A549 (cell line): ENCODE measurements around the gene AP1M1. TPM values are rescaled to one million over a fixed set of nuclear protein-coding genes. Genes with fewer than 3 reads are reported as not detected.

Experiments used
- ATAC-seq, 2 experiments: fragments of 200-7000 bp in 1 of 2; fragments of >200 bp in 1 of 2; cut with Nextera tagmentation in 1 of 2; cut with Tn5 transposase in 1 of 2; 3 replicates each; pipeline versions ENCODE4 v1.8.0 to v1.9.1; 2018 to 2020; ENCODE audit warnings: mild to moderate bottlenecking in 1 of 2, moderate library complexity in 1 of 2
- CTCF ChIA-PET: fragments of 300-600 bp; sonication (Branson Sonifier 250); formaldehyde crosslinking; extraction: SDS; loops from one replicate; lab custom pipeline; 2021; ENCODE audit warnings: antibody characterized with exemption, inconsistent platforms; lab: Yijun Ruan, JAX
- POLR2A ChIA-PET: fragments of 350-600 bp; formaldehyde crosslinking; extraction: SDS; loops from one replicate; lab custom pipeline; 2021; ENCODE audit warnings: antibody characterized with exemption, inconsistent platforms; lab: Yijun Ruan, JAX
- DNase-seq, 2 experiments: peaks; one replicate each; pipeline versions ENCODE4 v3.0.0 to v3.0.0-alpha.2; 2011 to 2016; ENCODE audit warnings: low read depth in 1 of 2, low spot score in 1 of 2
- FAIRE-seq: peaks from 2 replicates; lab custom pipeline; 2011; peaks lifted over from hg19 to GRCh38; lab: Jason Lieb, UNC
- H3K27ac ChIP-seq, 2 experiments: fragments of >200 bp; sonication (Bioruptor Twin); formaldehyde crosslinking; 3 replicates each; pipeline ENCODE4 v1.5.1; 2016 to 2017
- H3K4me1 ChIP-seq: fragments of >200 bp; sonication (Bioruptor Twin); formaldehyde crosslinking; 3 replicates; pipeline ENCODE4 v1.6.1; 2016
- H3K4me2 ChIP-seq: fragments of >200 bp; sonication (Bioruptor Twin); formaldehyde crosslinking; 3 replicates; pipeline ENCODE4 v1.6.1; 2016
- H3K4me3 ChIP-seq: fragments of >200 bp; sonication (Bioruptor Twin); formaldehyde crosslinking; 3 replicates; pipeline ENCODE4 v1.5.1; 2016
- H3K9me3 ChIP-seq: fragments of >200 bp; sonication (Bioruptor Twin); formaldehyde crosslinking; 3 replicates; pipeline ENCODE4 v1.6.1; 2016
- ATOH8 ChIP-seq: fragments of 250-450 bp; sonication (Bioruptor Pico); IDR thresholded peaks from 2 replicates; pipeline ENCODE4 v1.5.0; 2020; ENCODE audit warnings: low read depth, mild to moderate bottlenecking, moderate library complexity
- CBX8 ChIP-seq: fragments of 200-600 bp; sonication (generic); IDR thresholded peaks from 2 replicates; pipeline ENCODE4 v1.6.1; 2016
- CEBPB ChIP-seq, 2 experiments: fragments of >200 bp in 1 of 2; sonication (Bioruptor Twin) in 1 of 2; formaldehyde crosslinking in 1 of 2; IDR thresholded peaks; 2 replicates each; pipeline ENCODE4 v1.6.1; 2012 to 2016
- CHD4 ChIP-seq: fragments of 200-600 bp; sonication (generic); IDR thresholded peaks from 2 replicates; pipeline ENCODE4 v1.6.1; 2016; ENCODE audit warnings: antibody characterized with exemption, mild to moderate bottlenecking, borderline replicate concordance
- CTCF ChIP-seq: fragments of >200 bp; sonication (Bioruptor Twin); formaldehyde crosslinking; IDR thresholded peaks from 3 replicates; pipeline ENCODE4 v1.5.1; 2016
- EHF ChIP-seq: fragments of 250-450 bp; sonication (Bioruptor Pico); IDR thresholded peaks from 2 replicates; pipeline ENCODE4 v1.5.0; 2020; ENCODE audit warnings: mild to moderate bottlenecking
- EP300 ChIP-seq, 2 experiments: fragments of >200 bp; sonication (Bioruptor Twin); formaldehyde crosslinking; IDR thresholded peaks; 2 replicates in 1 of 2; 3 replicates in 1 of 2; pipeline ENCODE4 v1.6.1; 2016 to 2017
- ESRRA ChIP-seq: fragments of 150-350 bp; IDR thresholded peaks from 2 replicates; pipeline ENCODE4 v1.6.1; 2014; ENCODE audit warnings: mild to moderate bottlenecking, low read length, borderline replicate concordance
- FOSB ChIP-seq: fragments of 250-450 bp; sonication (Bioruptor Pico); IDR thresholded peaks from 2 replicates; pipeline ENCODE4 v1.5.0; 2020; ENCODE audit warnings: mild to moderate bottlenecking, moderate library complexity
- FOSL2 ChIP-seq, 2 experiments: fragments of 450-650 bp in 1 of 2; fragments of >200 bp in 1 of 2; sonication (Bioruptor Twin) in 1 of 2; formaldehyde crosslinking; IDR thresholded peaks; 2 replicates each; pipeline versions ENCODE4 v1.5.0 to v1.6.1; 2016 to 2020; ENCODE audit warnings: mild to moderate bottlenecking in 1 of 2, moderate library complexity in 1 of 2
- FOXS1 ChIP-seq: fragments of 250-450 bp; sonication (Bioruptor Pico); IDR thresholded peaks from 2 replicates; pipeline ENCODE4 v1.5.0; 2020; ENCODE audit warnings: mild to moderate bottlenecking, moderate library complexity
- HDAC2 ChIP-seq: fragments of 200-600 bp; sonication (generic); IDR thresholded peaks from 2 replicates; pipeline ENCODE4 v1.6.1; 2016
- HMGXB4 ChIP-seq: fragments of 250-450 bp; sonication (Bioruptor Pico); IDR thresholded peaks from 2 replicates; pipeline ENCODE4 v1.5.0; 2021; ENCODE audit warnings: mild to moderate bottlenecking, moderate library complexity, borderline replicate concordance
- HOXA7 ChIP-seq: fragments of 250-450 bp; sonication (Bioruptor Pico); IDR thresholded peaks from 2 replicates; pipeline ENCODE4 v1.5.0; 2020; ENCODE audit warnings: mild to moderate bottlenecking, moderate library complexity
- JUN ChIP-seq, 2 experiments: fragments of >200 bp; sonication (Bioruptor Twin); formaldehyde crosslinking; IDR thresholded peaks; 2 replicates in 1 of 2; 3 replicates in 1 of 2; pipeline ENCODE4 v1.6.1; 2016 to 2017
- JUNB ChIP-seq: fragments of >200 bp; sonication (Bioruptor Twin); formaldehyde crosslinking; IDR thresholded peaks from 2 replicates; pipeline ENCODE4 v1.6.1; 2016
- KDM5A ChIP-seq: fragments of 200-600 bp; sonication (generic); IDR thresholded peaks from 2 replicates; pipeline ENCODE4 v1.6.1; 2016; ENCODE audit warnings: antibody characterized with exemption, mild to moderate bottlenecking
- NPAS2 ChIP-seq: fragments of 250-450 bp; sonication (Bioruptor Pico); IDR thresholded peaks from 2 replicates; pipeline ENCODE4 v1.8.0; 2022; ENCODE audit warnings: mild to moderate bottlenecking, moderate library complexity, borderline replicate concordance
- NR3C1 ChIP-seq: fragments of >200 bp; sonication (Bioruptor Twin); formaldehyde crosslinking; IDR thresholded peaks from 3 replicates; pipeline ENCODE4 v1.6.1; 2017
- PBX3 ChIP-seq: IDR thresholded peaks from 2 replicates; pipeline ENCODE4 v1.6.1; 2012
- POLR2A ChIP-seq: IDR thresholded peaks from 2 replicates; pipeline ENCODE4 v1.6.1; 2012; ENCODE audit warnings: mild to moderate bottlenecking, low read length
- POLR2AphosphoS2 ChIP-seq: conservative IDR thresholded peaks from 2 replicates; pipeline ENCODE4 v1.6.1; 2012; ENCODE audit warnings: low read length, improper control_type of control experiment, inconsistent platforms
- RNF2 ChIP-seq: fragments of 200-600 bp; sonication (generic); IDR thresholded peaks from 2 replicates; pipeline ENCODE4 v1.6.1; 2016; ENCODE audit warnings: low read depth, mild to moderate bottlenecking, antibody characterized with exemption, moderate library complexity, borderline replicate concordance
- SMC3 ChIP-seq: fragments of >200 bp; sonication (Bioruptor Twin); formaldehyde crosslinking; IDR thresholded peaks from 3 replicates; pipeline ENCODE4 v1.6.1; 2018; ENCODE audit warnings: inconsistent platforms
- SREBF2 ChIP-seq: fragments of 450-650 bp; IDR thresholded peaks from 2 replicates; pipeline ENCODE4 v1.6.1; 2014; ENCODE audit warnings: mild to moderate bottlenecking, moderate library complexity
- TFCP2L1 ChIP-seq: fragments of 250-450 bp; sonication (Bioruptor Pico); IDR thresholded peaks from 2 replicates; pipeline ENCODE4 v1.5.0; 2021; ENCODE audit warnings: mild to moderate bottlenecking
- TP53 ChIP-seq: fragments of 250-450 bp; sonication (Bioruptor Pico); IDR thresholded peaks from 2 replicates; pipeline ENCODE4 v1.5.0; 2021; ENCODE audit warnings: mild to moderate bottlenecking, moderate library complexity
- ZFP36 ChIP-seq: fragments of 450-650 bp; IDR thresholded peaks from 2 replicates; pipeline ENCODE4 v1.6.1; 2014; ENCODE audit warnings: borderline replicate concordance; ENCODE audit not compliant: partially characterized antibody
- ZNF302 ChIP-seq: fragments of 250-450 bp; sonication (Bioruptor Pico); IDR thresholded peaks from 2 replicates; pipeline ENCODE4 v1.9.0; 2021; ENCODE audit warnings: inconsistent platforms, mild to moderate bottlenecking, moderate library complexity
- ZSCAN20 ChIP-seq: fragments of 250-450 bp; sonication (Bioruptor Pico); IDR thresholded peaks from 2 replicates; pipeline ENCODE4 v1.8.0; 2022; ENCODE audit warnings: mild to moderate bottlenecking, moderate library complexity
- WGBS: methylation state at CpG from one replicate; pipeline ENCODE4 v1.1.6; 2017; ENCODE audit errors: missing lambda C conversion rate; 5-methylcytosine and 5-hydroxymethylcytosine counted together
- polyA plus RNA-seq, 4 experiments: library from polyadenylated mRNA; depleted of rRNA in 3 of 4; stranded (reverse); fragments of >200 nt; fragmentation: RNase III in 1 of 4; extraction: RNeasy Plus Mini Kit Qiagen cat#74134 plus additional on column Dnase treatment in 1 of 4; gene quantifications; 2 replicates in 3 of 4; 3 replicates in 1 of 4; pipeline ENCODE4 v1.2.3, GENCODE V29; 2011 to 2017
- TF ChIP-seq, protein P1 (sequence below): IDR thresholded peaks from 2 replicates; pipeline ENCODE4 v1.6.1; 2012; ENCODE audit warnings: low read depth, borderline replicate concordance

The AP1M1 gene
- polyA plus RNA-seq, 2 of the 4 experiments (the other 2 are of a cell fraction): 42.5 to 63.0 TPM

- 6% methylated on average over 10 of the region's 18 CpGs for WGBS
- ATAC-seq (peak in 1 of 2 experiments; percentile 16; a peak in 3 of 6 replicates), DNase-seq (no peak), FAIRE-seq (no peak)
- peak overlapping the region; percentile 88 for H3K4me3 ChIP-seq
- peak overlapping the region; percentile 96 to 98 for H3K27ac ChIP-seq
- H3K9me3 ChIP-seq: no peaks in the 10 kb centered on the region
- H3K4me2 ChIP-seq: peak overlapping the region; percentile 97
- peaks cover 27% of the 10 kb centered on the region for H3K4me1 ChIP-seq
- POLR2A ChIA-PET: interaction anchor here (1.2 to 1.4 kb wide), 2 partner anchors 13 to 362 kb away, joined by 3 read pairs; partner anchors contain the start of gene FAM32A
- TF ChIP-seq EP300 (IDR thresholded peaks at IDR 0.05): no peak
- no peak for TF ChIP-seq NPAS2 (CRISPR knock-in tag)
- TF ChIP-seq FOSL2 (IDR thresholded peaks at IDR 0.05): no peak
- TF ChIP-seq FOSL2 (CRISPR knock-in tag; IDR thresholded peaks at IDR 0.05): no peak
- TF ChIP-seq TFCP2L1 (CRISPR knock-in tag): no peak
- TF ChIP-seq ATOH8 (CRISPR knock-in tag): no peak
- TF ChIP-seq EHF (CRISPR knock-in tag): no peak
- TF ChIP-seq JUN (IDR thresholded peaks at IDR 0.05): no peak
- TF ChIP-seq HDAC2: no peak
- TF ChIP-seq HMGXB4 (CRISPR knock-in tag): no peak
- TF ChIP-seq, protein P1, sequence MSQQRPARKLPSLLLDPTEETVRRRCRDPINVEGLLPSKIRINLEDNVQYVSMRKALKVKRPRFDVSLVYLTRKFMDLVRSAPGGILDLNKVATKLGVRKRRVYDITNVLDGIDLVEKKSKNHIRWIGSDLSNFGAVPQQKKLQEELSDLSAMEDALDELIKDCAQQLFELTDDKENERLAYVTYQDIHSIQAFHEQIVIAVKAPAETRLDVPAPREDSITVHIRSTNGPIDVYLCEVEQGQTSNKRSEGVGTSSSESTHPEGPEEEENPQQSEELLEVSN: no peak
- no peak for TF ChIP-seq PBX3
- no peak for TF ChIP-seq POLR2A
- TF ChIP-seq SREBF2: no peak
- TF ChIP-seq FOXS1: no peak
- TF ChIP-seq POLR2AphosphoS2: no peak
- TF ChIP-seq KDM5A: no peak
- TF ChIP-seq ZSCAN20 (CRISPR knock-in tag): no peak
- TF ChIP-seq TP53 (CRISPR knock-in tag): no peak
- no peak for TF ChIP-seq NR3C1
- TF ChIP-seq JUNB: no peak
- CTCF ChIA-PET: no interaction called here
Measured at GRCh38 chr19:16198370-16198651, 600 bp downstream of the AP1M1 start.

GRCh38 chr19:16199275-16199932 is 1.7 kb downstream of the AP1M1 start:
- Histone ChIP-seq H3K9me3 (no peaks in the 10 kb centered on the region), H3K4me1 (peaks cover 27% of the 10 kb centered on the region), H3K27ac (peak overlapping the region in 1 of 2 experiments; percentile 96; a peak in 3 of 6 replicates), H3K4me2 (peak overlapping the region; percentile 97), H3K4me3 (peak overlapping the region; percentile 88; the same call in 1 of the 3 replicates)
- 78% methylated on average over 5 of the region's 9 CpGs for WGBS
- ATAC-seq: no peak
- TF ChIP-seq CTCF: no peak
- no peak for TF ChIP-seq HOXA7 (CRISPR knock-in tag)
- no peak for TF ChIP-seq SMC3
- no peak for TF ChIP-seq CEBPB (IDR thresholded peaks at IDR 0.05)
- no peak for TF ChIP-seq CHD4
- TF ChIP-seq ESRRA: no peak
- no peak for TF ChIP-seq RNF2
- no peak for TF ChIP-seq FOSB (CRISPR knock-in tag)
- no peak for TF ChIP-seq ZNF302 (CRISPR knock-in tag)
- TF ChIP-seq ZFP36: no peak
- no peak for TF ChIP-seq JUNB
- TF ChIP-seq EP300 (IDR thresholded peaks at IDR 0.05): no peak
- TF ChIP-seq CBX8: no peak
- no peak for TF ChIP-seq PBX3
- CTCF ChIA-PET: interaction anchor here (0.6 to 1.1 kb wide), 2 partner anchors 24 to 49 kb away, joined by 3 read pairs; no protein-coding TSS in a partner anchor
- no peak for DNase-seq
- FAIRE-seq: no peak
- POLR2A ChIA-PET: interaction anchor here (1.2 kb wide), 1 partner anchor 14 kb away, joined by 3 read pairs; the partner anchor contains the start of gene FAM32A
